ENCODE data around the gene PPM1H. TPM values are rescaled to one million over a fixed set of nuclear protein-coding genes. Genes with fewer than 3 reads are reported as not detected.

Gene PPM1H
- total RNA-seq, 2 donors from 2014 or later = 46.4 to 74.4 TPM

DNA sequence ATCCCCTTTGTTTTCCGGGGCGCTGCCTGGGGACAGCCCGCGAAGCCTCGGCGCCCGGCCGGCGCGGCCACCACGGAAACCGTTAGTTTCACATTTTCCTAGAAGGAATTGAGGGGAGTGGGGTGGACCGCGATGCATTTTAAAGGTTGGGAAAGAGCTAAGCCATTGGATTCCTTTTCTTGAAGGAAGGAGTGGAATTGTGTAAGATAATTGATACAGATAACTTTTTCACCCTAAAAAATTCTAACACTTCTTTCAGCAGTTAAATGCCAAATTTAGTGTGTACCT is 331.2 kb downstream of the PPM1H start:
- peaks cover 18% of the 10 kb centered on the region for H3K36me3 Mint-ChIP-seq (ENCODE audit: low read depth)
- peaks cover 26% of the 10 kb centered on the region for H3K4me1 Mint-ChIP-seq
- WGBS, 2 experiments (ENCODE audit: insufficient coverage in 1 of 2, insufficient read length in 1 of 2) = 0% methylated on average over 14 of the region's 14 CpGs; no CpG with 5 or more reads in 1 of the 2 experiments
- H3K27me3 Mint-ChIP-seq (ENCODE audit: insufficient read depth) = no peaks in the 10 kb centered on the region
- peak overlapping the region; percentile 97 for H3K4me3 Mint-ChIP-seq
- H3K27ac Mint-ChIP-seq = peak overlapping the region; percentile 97
- no peaks in the 10 kb centered on the region for H3K9me3 Mint-ChIP-seq
- TF ChIP-seq, protein P1, sequence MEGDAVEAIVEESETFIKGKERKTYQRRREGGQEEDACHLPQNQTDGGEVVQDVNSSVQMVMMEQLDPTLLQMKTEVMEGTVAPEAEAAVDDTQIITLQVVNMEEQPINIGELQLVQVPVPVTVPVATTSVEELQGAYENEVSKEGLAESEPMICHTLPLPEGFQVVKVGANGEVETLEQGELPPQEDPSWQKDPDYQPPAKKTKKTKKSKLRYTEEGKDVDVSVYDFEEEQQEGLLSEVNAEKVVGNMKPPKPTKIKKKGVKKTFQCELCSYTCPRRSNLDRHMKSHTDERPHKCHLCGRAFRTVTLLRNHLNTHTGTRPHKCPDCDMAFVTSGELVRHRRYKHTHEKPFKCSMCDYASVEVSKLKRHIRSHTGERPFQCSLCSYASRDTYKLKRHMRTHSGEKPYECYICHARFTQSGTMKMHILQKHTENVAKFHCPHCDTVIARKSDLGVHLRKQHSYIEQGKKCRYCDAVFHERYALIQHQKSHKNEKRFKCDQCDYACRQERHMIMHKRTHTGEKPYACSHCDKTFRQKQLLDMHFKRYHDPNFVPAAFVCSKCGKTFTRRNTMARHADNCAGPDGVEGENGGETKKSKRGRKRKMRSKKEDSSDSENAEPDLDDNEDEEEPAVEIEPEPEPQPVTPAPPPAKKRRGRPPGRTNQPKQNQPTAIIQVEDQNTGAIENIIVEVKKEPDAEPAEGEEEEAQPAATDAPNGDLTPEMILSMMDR (conservative IDR thresholded peaks at IDR 0.05) = no peak
- H3K9me3 ChIP-seq (ENCODE audit: control insufficient read depth, low read length) = no peaks in the 10 kb centered on the region
- DNase-seq = no peak
- no peaks in the 10 kb centered on the region for H3K27me3 ChIP-seq (ENCODE audit: control insufficient read depth, insufficient read depth, low read length, poor library complexity, severe bottlenecking)
- H3K9ac ChIP-seq (ENCODE audit: extremely low read depth, low read length, poor library complexity, severe bottlenecking) = peak overlapping the region; percentile 97
- H3K4me3 ChIP-seq (ENCODE audit: low read length) = peak overlapping the region; percentile 98
- peaks cover 10% of the 10 kb centered on the region for H3K4me1 ChIP-seq (ENCODE audit: control insufficient read depth, insufficient read depth, low read length)
- H3K27ac ChIP-seq (ENCODE audit: low read depth, low read length) = peak overlapping the region; percentile 99
- peaks cover 26% of the 10 kb centered on the region for H3K36me3 ChIP-seq (ENCODE audit: control insufficient read depth, insufficient read depth, low read length)

DNA sequence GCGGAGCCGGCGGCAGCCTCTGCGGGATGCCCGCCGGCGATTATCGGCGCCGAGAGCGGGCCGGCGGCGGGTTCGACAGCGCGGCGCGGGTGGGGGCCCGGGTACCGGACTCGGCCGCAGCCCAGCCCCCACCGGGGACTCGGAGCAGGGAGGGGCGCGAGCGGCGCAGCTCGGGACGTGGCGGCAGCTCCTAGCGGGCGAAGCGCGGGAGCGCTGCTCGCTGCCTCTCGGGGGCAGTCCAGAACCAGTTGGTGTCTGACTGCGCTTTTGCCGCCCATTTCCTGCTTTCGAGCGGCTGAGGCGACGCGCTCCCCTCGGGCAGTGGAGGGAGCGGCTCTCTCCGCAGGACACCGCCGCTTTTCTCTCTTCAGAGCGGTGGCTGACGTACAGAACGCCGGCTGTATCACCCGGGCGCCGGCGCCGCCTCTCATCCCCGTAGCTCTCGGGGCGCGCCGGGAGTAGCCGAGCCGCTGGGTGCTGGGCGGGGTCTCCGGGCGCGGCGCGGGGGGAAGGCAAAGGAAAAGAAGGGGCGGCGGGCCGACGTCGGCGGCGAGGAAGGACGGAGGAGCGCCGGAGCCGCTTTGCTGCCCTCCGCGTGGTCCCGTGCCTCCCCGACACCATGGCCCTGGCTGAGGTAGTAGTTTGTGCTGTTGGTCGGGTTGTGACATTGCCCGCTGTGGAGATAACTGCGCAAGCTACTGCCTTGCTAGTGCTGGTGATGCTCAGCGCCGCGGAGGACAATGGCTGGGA is 331.7 kb downstream of the PPM1H start:
- Histone ChIP-seq H3K27ac (ENCODE audit: low read depth, low read length) (peak overlapping the region; percentile 99), H3K27me3 (ENCODE audit: control insufficient read depth, insufficient read depth, low read length, poor library complexity, severe bottlenecking) (no peaks in the 10 kb centered on the region), H3K9me3 (ENCODE audit: control insufficient read depth, low read length) (no peaks in the 10 kb centered on the region), H3K4me1 (ENCODE audit: control insufficient read depth, insufficient read depth, low read length) (peaks cover 10% of the 10 kb centered on the region), H3K9ac (ENCODE audit: extremely low read depth, low read length, poor library complexity, severe bottlenecking) (peak overlapping the region; percentile 97), H3K36me3 (ENCODE audit: control insufficient read depth, insufficient read depth, low read length) (peaks cover 26% of the 10 kb centered on the region), H3K4me3 (ENCODE audit: low read length) (peak overlapping the region; percentile 98)
- TF ChIP-seq, protein P1 (conservative IDR thresholded peaks at IDR 0.05) = peak; percentile 64
- Mint-ChIP-seq H3K4me1 (peaks cover 25% of the 10 kb centered on the region), H3K27me3 (ENCODE audit: insufficient read depth) (no peaks in the 10 kb centered on the region), H3K9me3 (no peaks in the 10 kb centered on the region), H3K4me3 (peak overlapping the region; percentile 97), H3K27ac (peak overlapping the region; percentile 97), H3K36me3 (ENCODE audit: low read depth) (peaks cover 18% of the 10 kb centered on the region)
- peak; percentile 90 for DNase-seq
- WGBS, 2 experiments (ENCODE audit: insufficient coverage in 1 of 2, insufficient read length in 1 of 2) = 0% methylated on average over 18 to 94 of the region's 94 CpGs

DNA sequence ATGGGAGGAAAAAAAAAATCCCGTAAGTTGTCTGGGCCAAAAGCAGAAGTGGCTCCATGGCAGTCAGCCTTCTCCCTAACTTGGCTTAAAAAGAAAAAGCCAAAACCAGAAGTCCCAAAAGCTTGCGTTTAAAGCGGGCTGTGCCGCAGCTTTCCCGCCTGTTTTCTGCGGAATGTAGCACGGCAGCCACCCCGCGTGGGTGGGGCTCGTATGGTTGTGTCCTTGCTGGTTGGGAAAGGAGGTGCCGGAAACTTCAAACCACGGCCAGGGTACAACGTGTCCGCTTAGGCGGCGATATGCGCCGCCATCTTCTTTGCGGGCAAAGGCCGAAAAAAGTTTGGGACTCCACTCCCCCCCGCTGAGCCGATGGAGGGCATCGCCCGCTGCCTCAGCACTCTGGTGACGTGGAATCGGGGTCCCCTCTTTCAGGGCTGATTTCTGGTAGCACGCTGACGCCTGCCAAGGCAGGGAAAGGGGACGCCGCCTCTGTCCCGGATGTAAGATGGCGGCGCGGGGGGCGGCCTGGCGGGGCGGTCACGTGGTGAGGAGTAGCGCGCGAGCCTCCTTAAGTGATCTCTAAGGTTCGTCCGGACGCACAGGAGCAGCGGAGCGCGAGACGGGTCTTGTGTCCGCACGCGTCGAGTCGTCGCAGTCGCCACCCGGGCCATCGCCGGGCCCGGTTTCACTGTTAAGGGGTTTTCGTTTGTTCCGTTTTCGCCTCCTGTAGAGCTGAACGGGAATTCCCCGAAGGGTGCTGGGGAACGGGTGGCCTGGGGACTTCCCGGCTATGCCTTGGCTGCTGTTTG is 332.5 kb downstream of the PPM1H start:
- peaks cover 26% of the 10 kb centered on the region for H3K36me3 ChIP-seq (ENCODE audit: control insufficient read depth, insufficient read depth, low read length)

More for the DNA sequence above, 332.5 kb downstream of the PPM1H start:
- H3K4me3 ChIP-seq (ENCODE audit: low read length) = peak overlapping the region; percentile 98
- peak overlapping the region; percentile 97 for H3K9ac ChIP-seq (ENCODE audit: extremely low read depth, low read length, poor library complexity, severe bottlenecking)
- no peaks in the 10 kb centered on the region for H3K27me3 Mint-ChIP-seq (ENCODE audit: insufficient read depth)
- no peaks in the 10 kb centered on the region for H3K27me3 ChIP-seq (ENCODE audit: control insufficient read depth, insufficient read depth, low read length, poor library complexity, severe bottlenecking)
- DNase-seq = peak; percentile 97
- H3K27ac Mint-ChIP-seq = peak overlapping the region; percentile 97
- peak overlapping the region; percentile 97 for H3K4me3 Mint-ChIP-seq
- TF ChIP-seq, protein P1 (conservative IDR thresholded peaks at IDR 0.05) = no peak
- no peaks in the 10 kb centered on the region for H3K9me3 Mint-ChIP-seq
- 0 to 1% methylated on average over 30 to 66 of the region's 66 CpGs for WGBS, 2 experiments (ENCODE audit: insufficient coverage in 1 of 2, insufficient read length in 1 of 2)
- peaks cover 18% of the 10 kb centered on the region for H3K36me3 Mint-ChIP-seq (ENCODE audit: low read depth)
- peak overlapping the region; percentile 99 for H3K27ac ChIP-seq (ENCODE audit: low read depth, low read length)
- peaks cover 25% of the 10 kb centered on the region for H3K4me1 Mint-ChIP-seq
- H3K4me1 ChIP-seq (ENCODE audit: control insufficient read depth, insufficient read depth, low read length) = peaks cover 7% of the 10 kb centered on the region
- no peaks in the 10 kb centered on the region for H3K9me3 ChIP-seq (ENCODE audit: control insufficient read depth, low read length)

All from endodermal cell (in vitro differentiated cells).